Mesendoderm (in vitro differentiated cells): ENCODE results near the gene REEP5. TPM values are rescaled to one million over a fixed set of nuclear protein-coding genes. Genes with fewer than 3 reads are reported as not detected.

Experiments
- DNase-seq: peaks from one replicate; pipeline ENCODE4 v3.0.0; 2013
- H2AK5ac ChIP-seq: 2 replicates; pipeline ENCODE4 v1.6.1; 2013; ENCODE audit warnings: low read length, inconsistent platforms
- H2BK120ac ChIP-seq: 2 replicates; pipeline ENCODE4 v1.6.1; 2013; ENCODE audit warnings: low read depth, mild to moderate bottlenecking, low read length, moderate library complexity, mixed read lengths
- H2BK15ac ChIP-seq: replicated peaks from 2 replicates; pipeline ENCODE4 v1.6.1; 2013; ENCODE audit warnings: low read depth, mild to moderate bottlenecking, moderate library complexity
- H2BK5ac ChIP-seq: 2 replicates; pipeline ENCODE4 v1.6.1; 2013; ENCODE audit warnings: low read length, inconsistent platforms
- H3K18ac ChIP-seq: 2 replicates; pipeline ENCODE4 v1.6.1; 2013; ENCODE audit warnings: mild to moderate bottlenecking, low read length, mixed read lengths
- H3K23ac ChIP-seq: one replicate; pipeline ENCODE4 v1.6.1; 2013; ENCODE audit warnings: low read length
- H3K27ac ChIP-seq: 2 replicates; pipeline ENCODE4 v1.5.1; 2013; ENCODE audit warnings: low read depth, mild to moderate bottlenecking, inconsistent platforms, low read length, moderate library complexity
- H3K27me3 ChIP-seq: 2 replicates; pipeline ENCODE4 v1.6.1; 2013; ENCODE audit warnings: low read length, control low read depth, mild to moderate bottlenecking, inconsistent platforms; ENCODE audit not compliant: insufficient read depth, poor library complexity
- H3K36me3 ChIP-seq: 2 replicates; pipeline ENCODE4 v1.6.1; 2013; ENCODE audit warnings: low read length, inconsistent platforms; ENCODE audit not compliant: control insufficient read depth, insufficient read depth
- H3K4ac ChIP-seq: one replicate; pipeline ENCODE4 v1.6.1; 2013; ENCODE audit warnings: low read depth, mild to moderate bottlenecking, low read length, moderate library complexity
- H3K4me1 ChIP-seq: 2 replicates; pipeline ENCODE4 v1.6.1; 2013; ENCODE audit warnings: low read depth, low read length, inconsistent platforms; ENCODE audit not compliant: control insufficient read depth
- H3K4me2 ChIP-seq: 2 replicates; pipeline ENCODE4 v1.6.1; 2013; ENCODE audit warnings: low read length
- H3K4me3 ChIP-seq: 2 replicates; pipeline ENCODE4 v1.5.1; 2013; ENCODE audit warnings: mild to moderate bottlenecking, low read length
- H3K56ac ChIP-seq: one replicate; pipeline ENCODE4 v1.6.1; 2013; ENCODE audit warnings: low read length
- H3K79me1 ChIP-seq: 2 replicates; pipeline ENCODE4 v1.6.1; 2013; ENCODE audit warnings: low read length, inconsistent platforms
- H3K79me2 ChIP-seq: 2 replicates; pipeline ENCODE4 v1.6.1; 2013; ENCODE audit warnings: mild to moderate bottlenecking, low read length; ENCODE audit not compliant: control insufficient read depth, insufficient read depth
- H3K9ac ChIP-seq: 2 replicates; pipeline ENCODE4 v1.6.1; 2013; ENCODE audit warnings: low read length, inconsistent platforms
- H4K5ac ChIP-seq: one replicate; pipeline ENCODE4 v1.6.1; 2013; ENCODE audit warnings: low read length
- H4K8ac ChIP-seq: one replicate; pipeline ENCODE4 v1.6.1; 2013; ENCODE audit warnings: low read depth, mild to moderate bottlenecking, control low read depth, low read length, moderate library complexity
- WGBS: extraction: QIAGEN DNeasy Blood & Tissue Kit; methylation state at CpG from one replicate; pipeline ENCODE4 v1.1.7; 2013; ENCODE audit warnings: low lambda C conversion rate, missing lambda C conversion rate; ENCODE audit not compliant: insufficient coverage; ENCODE audit errors: extremely low coverage; 5-methylcytosine and 5-hydroxymethylcytosine counted together
- polyA plus RNA-seq, 2 experiments: library from polyadenylated mRNA; stranded (reverse); fragments of 200-250 nt; gene quantifications; one replicate each; pipeline ENCODE4 v1.2.3, GENCODE V29; 2013

REEP5 gene
- polyA plus RNA-seq (2013, experiment 1 of 2) = 36.5 TPM
- polyA plus RNA-seq (2013, experiment 2 of 2) = 34.7 TPM

DNA sequence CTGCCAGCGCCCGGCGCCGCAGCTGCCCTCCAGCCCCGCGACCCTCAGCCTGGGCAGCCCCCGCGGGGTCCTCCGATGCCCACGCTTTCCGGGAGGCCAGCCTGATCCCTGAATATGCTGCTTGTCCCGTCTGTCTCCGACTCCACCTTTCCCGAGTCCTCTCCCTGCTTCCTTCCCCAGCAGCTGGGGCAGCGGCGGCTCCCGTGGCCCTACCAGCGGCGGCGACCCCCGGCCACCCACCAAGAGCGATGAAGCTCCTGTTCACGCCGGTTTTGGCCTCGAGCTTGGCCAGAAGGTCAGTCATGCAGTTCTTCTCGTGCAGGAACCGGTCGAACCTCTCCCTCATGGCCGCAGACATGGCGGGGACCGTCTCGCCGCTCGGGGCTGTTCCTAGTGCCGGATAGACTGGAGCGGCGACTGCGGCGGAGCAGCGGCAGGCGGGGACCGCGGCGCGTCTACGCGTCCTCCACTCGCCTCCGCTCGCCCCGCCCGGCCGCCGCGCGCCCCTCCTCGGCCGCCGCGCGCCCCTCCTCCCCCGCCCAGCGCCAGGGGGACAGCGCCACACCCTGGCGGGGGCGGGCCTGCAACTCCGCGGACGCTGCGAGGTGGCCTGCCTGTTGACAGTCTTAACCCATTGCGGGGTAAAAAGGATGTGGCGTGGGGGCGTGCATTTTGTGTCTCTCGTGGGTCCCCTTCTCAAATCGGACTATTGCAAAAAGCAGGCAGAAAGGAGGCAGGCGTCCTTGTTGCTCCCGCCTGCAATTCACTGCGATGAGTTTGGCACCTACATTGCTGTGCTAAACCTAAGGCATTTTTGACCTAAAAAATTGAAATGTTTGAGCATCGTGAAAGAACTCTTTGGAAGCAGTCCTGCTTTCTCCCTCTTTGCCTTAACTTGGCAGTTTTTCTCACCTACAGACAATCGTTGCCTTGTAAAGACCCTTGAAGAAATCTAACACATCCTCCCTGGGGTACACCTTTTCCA lies at the start of gene REEP5:
TSS of gene REEP5 (minus strand) at position 395 of the 985 bp plus-strand sequence. CDS start at position 358, 37 bp downstream.
- Histone ChIP-seq H3K4me3 (peak within 1 kb of the TSS; percentile 80), H3K36me3 (no peaks in the 10 kb centered on the region), H3K23ac (peak within 1 kb of the TSS; percentile 6), H3K9ac (peak within 1 kb of the TSS; percentile 96), H2BK5ac (peak within 1 kb of the TSS; percentile 16), H3K18ac (peak within 1 kb of the TSS; percentile 53), H3K79me2 (peaks cover 2% of the 10 kb centered on the region), H3K4me2 (peak within 1 kb of the TSS; percentile 90), H2BK15ac (no peak within 1 kb of the TSS), H3K4me1 (no peaks in the 10 kb centered on the region), H2BK120ac (no peak within 1 kb of the TSS), H2AK5ac (no peak within 1 kb of the TSS), H3K4ac (peak within 1 kb of the TSS; percentile 10), H4K8ac (no peak within 1 kb of the TSS), H3K27me3 (no peaks in the 10 kb centered on the region), H3K79me1 (peaks cover 6% of the 10 kb centered on the region), H3K56ac (peak within 1 kb of the TSS; percentile 97), H3K27ac (peak within 1 kb of the TSS; percentile 67), H4K5ac (no peak within 1 kb of the TSS)
- WGBS = no CpG with 5 or more reads among the region's 80 CpGs
- DNase-seq = peak; percentile 91

DNA sequence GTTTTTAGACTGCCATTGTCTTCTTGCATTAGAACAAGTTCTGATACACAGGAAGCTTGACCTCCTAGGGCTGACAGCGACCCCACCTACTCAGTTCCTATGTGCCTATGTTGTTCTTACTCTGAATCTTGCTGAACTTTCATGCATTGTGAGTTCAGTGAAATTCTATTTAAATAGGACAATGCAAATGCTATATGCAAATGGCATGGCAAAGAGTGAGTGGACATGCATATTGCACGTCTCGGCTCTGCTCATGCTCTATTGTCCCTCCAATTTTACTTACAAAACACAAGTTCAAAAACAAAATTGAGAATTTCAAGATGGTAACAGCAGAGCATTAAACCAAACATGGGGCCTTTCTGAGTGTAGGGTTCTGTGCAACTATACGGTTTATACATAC lies 49.2 kb upstream of the REEP5 start:
- WGBS = no CpG with 5 or more reads among the region's 4 CpGs
- Histone ChIP-seq H3K23ac (no peak overlapping the region), H3K9ac (no peak overlapping the region), H3K18ac (no peak overlapping the region), H3K79me1 (no peaks in the 10 kb centered on the region), H2BK5ac (no peak overlapping the region), H3K56ac (no peak overlapping the region), H3K27me3 (no peaks in the 10 kb centered on the region), H3K4me2 (no peak overlapping the region), H4K5ac (no peak overlapping the region), H2BK120ac (no peak overlapping the region), H3K4ac (no peak overlapping the region), H2AK5ac (no peak overlapping the region), H3K79me2 (no peaks in the 10 kb centered on the region), H2BK15ac (no peak overlapping the region), H4K8ac (no peak overlapping the region), H3K4me3 (no peak overlapping the region), H3K27ac (no peak overlapping the region), H3K36me3 (no peaks in the 10 kb centered on the region), H3K4me1 (no peaks in the 10 kb centered on the region)
- DNase-seq = no peak

DNA sequence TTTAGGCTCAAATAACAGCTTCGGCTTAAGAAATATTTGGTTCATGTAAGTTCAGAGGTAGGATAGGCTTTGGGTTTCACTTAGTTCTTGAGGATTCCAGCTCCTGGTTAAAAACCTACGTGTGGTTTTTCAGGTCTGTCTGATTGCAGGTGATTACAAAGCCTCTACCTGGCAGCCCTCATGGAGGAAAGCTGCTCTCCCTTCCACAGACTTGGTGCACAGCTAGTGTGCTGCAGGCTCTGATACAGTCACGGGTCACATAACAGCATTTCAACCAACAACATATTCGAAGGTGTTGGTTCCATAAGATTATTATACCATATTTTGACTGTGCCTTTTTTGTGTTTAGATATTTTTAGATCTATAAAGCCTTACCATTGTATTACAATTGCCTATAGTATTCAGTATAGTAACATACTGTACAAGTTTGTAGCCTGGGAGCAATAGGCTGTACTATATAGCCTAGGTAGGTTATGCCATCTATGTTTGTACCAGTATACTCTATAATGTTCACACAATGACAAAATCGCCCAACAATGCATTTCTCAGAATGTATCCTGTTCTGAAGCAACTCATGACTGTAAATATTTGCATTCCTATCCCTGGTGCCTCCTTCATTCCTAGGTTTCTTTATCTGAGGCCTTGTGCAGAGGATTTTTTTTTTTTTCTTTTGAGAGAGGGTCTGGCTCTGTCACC lies 46.5 kb upstream of the REEP5 start:
- H3K79me1 ChIP-seq = no peaks in the 10 kb centered on the region
- H2BK5ac ChIP-seq = no peak overlapping the region
- no peak overlapping the region for H3K4me3 ChIP-seq
- no peaks in the 10 kb centered on the region for H3K4me1 ChIP-seq
- no peaks in the 10 kb centered on the region for H3K27me3 ChIP-seq
- no peaks in the 10 kb centered on the region for H3K36me3 ChIP-seq
- no peak overlapping the region for H4K5ac ChIP-seq
- H2BK120ac ChIP-seq = no peak overlapping the region
- no peak overlapping the region for H3K27ac ChIP-seq
- H3K79me2 ChIP-seq = no peaks in the 10 kb centered on the region
- H2BK15ac ChIP-seq = no peak overlapping the region
- H3K56ac ChIP-seq = peak overlapping the region; percentile 65
- H3K23ac ChIP-seq = no peak overlapping the region
- no peak overlapping the region for H4K8ac ChIP-seq
- no peak overlapping the region for H3K4ac ChIP-seq
- WGBS = no CpG with 5 or more reads among the region's 5 CpGs
- no peak overlapping the region for H3K4me2 ChIP-seq
- peak overlapping the region; percentile 10 for H3K9ac ChIP-seq
- H2AK5ac ChIP-seq = no peak overlapping the region
- peak; percentile 23 for DNase-seq
- H3K18ac ChIP-seq = no peak overlapping the region

DNA sequence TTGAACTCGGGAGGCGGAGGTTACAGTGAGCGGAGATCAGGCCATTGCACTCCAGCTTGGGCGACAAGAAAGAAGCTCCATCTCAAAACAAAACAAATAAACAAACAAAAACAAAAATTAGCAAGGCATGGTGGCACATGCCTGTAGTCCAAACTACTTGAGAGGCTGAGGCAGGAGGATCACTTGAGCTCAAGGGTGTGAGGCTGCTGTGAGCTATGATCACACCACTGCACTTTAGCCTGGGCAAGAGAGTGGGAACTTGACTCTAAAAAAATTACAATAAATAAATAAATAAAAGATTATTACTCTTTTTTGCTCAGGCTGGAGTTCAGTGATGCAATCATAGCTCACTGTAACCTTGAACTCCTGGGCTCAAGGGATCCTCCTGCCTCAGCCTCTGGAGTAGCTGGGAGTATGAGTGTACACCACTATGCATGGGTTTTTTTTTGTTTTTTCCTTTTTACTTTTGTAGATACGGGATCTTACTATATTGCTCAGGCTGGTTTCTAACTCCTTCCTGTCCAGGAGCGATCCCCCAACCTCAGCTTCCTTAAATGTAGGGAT lies 45.6 kb upstream of the REEP5 start:
- no peak overlapping the region for H3K4me3 ChIP-seq
- no peak overlapping the region for H3K23ac ChIP-seq
- H2BK15ac ChIP-seq = no peak overlapping the region
- H3K9ac ChIP-seq = no peak overlapping the region
- H3K27me3 ChIP-seq = no peaks in the 10 kb centered on the region
- H3K4ac ChIP-seq = no peak overlapping the region
- WGBS = no CpG with 5 or more reads among the region's 6 CpGs
- H2BK120ac ChIP-seq = no peak overlapping the region
- DNase-seq = no peak
- H3K56ac ChIP-seq = no peak overlapping the region
- H4K5ac ChIP-seq = no peak overlapping the region
- H4K8ac ChIP-seq = no peak overlapping the region
- H3K18ac ChIP-seq = no peak overlapping the region
- H3K79me1 ChIP-seq = no peaks in the 10 kb centered on the region
- H2BK5ac ChIP-seq = no peak overlapping the region
- H3K4me1 ChIP-seq = no peaks in the 10 kb centered on the region
- no peaks in the 10 kb centered on the region for H3K36me3 ChIP-seq
- H3K27ac ChIP-seq = no peak overlapping the region
- no peak overlapping the region for H3K4me2 ChIP-seq
- H3K79me2 ChIP-seq = no peaks in the 10 kb centered on the region
- H2AK5ac ChIP-seq = no peak overlapping the region

DNA sequence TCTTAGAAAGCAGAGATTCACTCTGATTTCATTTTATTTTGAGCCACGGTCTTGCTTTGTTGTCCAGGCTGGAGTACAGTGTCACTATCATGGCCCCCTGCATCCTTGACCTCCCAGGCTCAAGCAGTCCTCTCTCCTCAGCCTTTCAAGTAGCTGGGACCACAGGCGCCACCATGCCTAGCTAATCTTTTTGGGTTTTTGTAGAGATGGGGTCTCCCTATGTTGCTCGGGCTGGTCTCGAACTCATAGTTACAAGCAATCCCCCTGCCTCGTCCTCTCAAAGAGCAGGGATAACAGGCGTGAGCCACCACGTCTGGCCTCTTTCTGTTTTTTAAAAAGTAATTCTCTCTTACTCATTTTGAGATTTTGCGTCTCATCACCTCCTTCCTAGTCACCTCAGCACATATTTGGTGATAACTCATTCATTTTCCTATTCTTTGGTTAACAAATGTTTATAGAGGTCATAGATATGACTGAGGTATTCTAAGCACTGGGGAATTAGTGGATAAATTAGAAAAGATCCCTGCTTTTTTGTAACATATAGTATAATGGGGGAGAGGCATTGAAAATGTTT lies 43.8 kb upstream of the REEP5 start:
- Histone ChIP-seq H3K23ac (no peak overlapping the region), H4K8ac (no peak overlapping the region), H3K36me3 (no peaks in the 10 kb centered on the region), H3K4me3 (no peak overlapping the region), H3K27ac (no peak overlapping the region), H2BK120ac (no peak overlapping the region), H3K4me1 (no peaks in the 10 kb centered on the region), H3K27me3 (no peaks in the 10 kb centered on the region), H2BK5ac (no peak overlapping the region), H3K4ac (no peak overlapping the region), H2BK15ac (no peak overlapping the region), H3K4me2 (no peak overlapping the region), H3K56ac (no peak overlapping the region), H3K18ac (no peak overlapping the region), H4K5ac (no peak overlapping the region), H3K79me1 (no peaks in the 10 kb centered on the region), H3K79me2 (no peaks in the 10 kb centered on the region), H3K9ac (no peak overlapping the region), H2AK5ac (no peak overlapping the region)
- no peak for DNase-seq
- WGBS = no CpG with 5 or more reads among the region's 8 CpGs
